Measurements from ENCODE around the gene DUSP6.

DUSP6 gene

DNA sequence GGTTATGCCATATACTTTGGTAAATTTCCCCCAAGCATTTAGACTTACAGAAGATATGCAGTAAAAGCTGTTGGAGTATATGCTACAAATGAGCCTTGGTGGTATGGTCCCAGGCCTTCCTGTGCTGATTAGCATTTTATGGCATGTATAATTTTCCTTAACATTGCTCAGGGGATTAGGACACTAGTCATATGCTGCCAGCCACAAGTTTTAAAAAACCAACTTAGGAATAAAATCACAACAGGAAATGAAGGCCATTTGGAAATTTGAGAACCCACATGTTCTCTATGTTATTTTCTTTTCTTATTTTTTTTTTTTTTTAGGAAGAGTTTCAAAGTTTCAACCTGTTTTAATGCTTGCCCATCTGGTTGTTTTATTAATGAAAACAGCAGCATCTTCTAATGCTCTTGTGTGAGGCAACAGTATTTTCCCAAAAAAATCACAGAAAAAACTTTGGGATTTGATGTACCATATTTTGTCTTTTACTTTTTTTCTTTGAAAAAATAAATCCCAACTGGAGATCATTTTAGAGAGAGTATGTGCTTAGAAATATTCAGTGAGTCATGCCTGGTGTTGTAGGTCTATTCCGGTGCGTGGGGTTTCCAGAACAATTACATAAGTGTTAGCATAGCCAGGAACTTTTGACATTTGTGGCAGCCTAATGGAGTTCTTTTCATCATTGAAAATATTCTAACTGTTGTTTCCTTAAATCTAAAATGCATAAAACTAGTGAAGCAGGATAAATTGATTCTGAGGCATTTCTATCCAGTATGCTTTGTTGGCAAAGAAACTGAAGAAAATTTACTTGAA, 21.7 kb upstream of the DUSP6 start:
- no peak for DNase-seq

DNA sequence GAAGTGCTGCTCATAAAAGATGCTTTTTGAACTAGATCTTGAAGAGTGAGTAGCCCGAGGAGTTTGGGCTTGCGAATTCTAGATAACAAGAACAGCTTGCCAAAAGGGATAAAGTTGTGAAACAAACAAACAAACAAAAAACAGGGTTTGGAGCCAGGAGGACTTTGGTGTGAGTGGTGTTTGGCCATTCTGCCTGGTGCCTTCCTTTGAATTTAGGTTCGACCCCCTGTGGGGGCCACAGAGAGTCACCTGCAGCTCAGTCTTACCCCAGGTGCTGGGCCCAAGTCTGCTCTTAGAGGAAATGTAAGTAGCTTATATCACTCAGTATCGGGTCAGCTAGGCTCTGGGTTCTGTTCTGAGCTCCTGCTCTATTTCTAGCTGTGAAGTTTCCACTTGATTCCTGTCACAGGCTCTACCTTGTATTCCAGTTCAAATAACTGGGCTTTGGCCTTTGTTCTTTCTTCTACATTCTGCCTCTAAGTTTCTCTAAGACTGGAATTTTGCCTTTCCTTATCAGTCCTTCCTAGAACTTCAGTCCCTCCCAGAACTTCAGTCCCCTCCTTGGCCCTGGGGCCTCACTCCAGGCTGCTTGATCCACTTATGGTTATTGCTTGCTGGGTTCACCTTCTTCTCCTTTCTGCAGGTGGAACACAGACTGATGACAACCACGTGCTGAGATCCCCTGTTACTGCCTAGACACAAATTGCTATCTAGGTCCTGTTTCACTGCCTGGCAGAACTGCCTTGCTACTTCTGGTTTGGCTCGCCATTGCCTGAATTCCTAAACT, 20.5 kb upstream of the DUSP6 start:
- DNase-seq = no peak

- no peak for DNase-seq
Observed at GRCh38 chr12:89370850-89371249, 18.5 kb upstream of the DUSP6 start.

DNA sequence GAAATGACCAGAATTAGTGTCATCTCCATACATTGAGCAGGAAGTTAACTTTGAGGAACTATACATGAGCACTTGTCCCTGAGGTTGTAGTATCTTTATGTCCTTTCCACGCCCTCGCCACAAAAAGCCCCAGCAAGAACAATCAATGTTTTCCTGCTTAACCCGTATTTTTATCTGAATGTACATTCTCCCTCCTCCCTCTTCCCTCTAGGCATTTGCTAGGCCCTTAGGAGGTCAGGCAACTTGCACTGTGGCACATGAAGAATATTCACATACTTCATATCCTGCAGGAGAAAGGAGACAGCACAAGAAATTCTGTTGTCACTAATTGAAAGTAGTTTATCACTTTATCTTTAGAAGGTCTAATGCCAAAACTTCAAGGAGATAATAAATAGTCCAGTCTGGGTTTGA, 18.1 kb upstream of the DUSP6 start:
- DNase-seq = no peak

GRCh38 chr12:89369166-89369565, 16.9 kb upstream of the DUSP6 start:
- no peak for DNase-seq

- no peak for DNase-seq
Observed at GRCh38 chr12:89368391-89368790, 16.1 kb upstream of the DUSP6 start.

DNA sequence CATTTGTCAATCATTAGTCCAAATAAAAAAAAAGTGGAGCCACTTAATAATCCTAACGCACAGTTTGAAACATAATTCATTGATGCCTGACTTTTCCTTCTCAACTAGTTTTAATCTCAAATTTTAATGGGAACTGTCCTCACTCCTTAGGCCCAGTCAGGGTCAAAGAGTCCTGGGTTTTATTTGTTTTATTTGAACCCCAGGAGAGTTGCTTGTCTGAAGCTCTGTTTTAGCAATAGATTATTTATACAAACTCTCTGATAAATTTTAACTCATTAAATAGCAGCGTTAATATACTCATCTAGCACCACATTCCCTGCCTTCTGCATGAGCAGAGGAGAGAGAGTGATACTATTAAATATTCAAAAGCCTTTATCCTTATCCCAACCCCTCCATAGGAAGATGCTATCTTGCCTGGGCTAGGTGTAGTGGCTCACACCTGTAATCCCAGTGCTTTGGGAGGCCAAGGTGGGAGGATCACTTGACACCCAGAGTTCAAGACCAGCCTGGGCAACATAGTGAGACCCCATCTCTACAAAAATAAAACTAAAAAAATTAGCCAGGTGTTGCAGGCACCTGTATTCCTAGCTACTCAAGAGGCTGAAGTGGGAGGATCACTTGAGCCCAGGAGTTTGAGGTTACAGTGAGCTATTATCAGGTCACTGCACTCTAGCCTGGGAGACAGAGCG, 14.5 kb upstream of the DUSP6 start:
- no peak for DNase-seq

DNA sequence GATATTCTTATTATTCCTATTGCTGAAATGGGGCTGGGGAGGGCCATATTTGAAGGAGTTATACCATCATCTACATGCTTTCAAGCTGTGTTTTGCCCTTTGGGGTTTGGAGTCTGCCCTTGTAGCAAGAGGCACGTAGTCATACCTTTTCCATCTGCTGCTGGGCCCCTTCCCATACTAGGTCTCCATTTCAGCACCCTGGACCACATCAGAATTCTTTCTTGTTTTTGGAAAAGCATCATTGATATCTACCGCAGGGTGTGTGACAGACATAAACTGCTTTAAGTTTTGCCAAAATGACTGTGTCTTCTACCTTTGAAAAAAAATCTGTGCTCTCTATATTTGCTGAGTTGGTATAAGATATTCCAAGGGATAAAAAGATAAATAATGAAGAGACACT, 12.3 kb upstream of the DUSP6 start:
- no peak for DNase-seq

DNA sequence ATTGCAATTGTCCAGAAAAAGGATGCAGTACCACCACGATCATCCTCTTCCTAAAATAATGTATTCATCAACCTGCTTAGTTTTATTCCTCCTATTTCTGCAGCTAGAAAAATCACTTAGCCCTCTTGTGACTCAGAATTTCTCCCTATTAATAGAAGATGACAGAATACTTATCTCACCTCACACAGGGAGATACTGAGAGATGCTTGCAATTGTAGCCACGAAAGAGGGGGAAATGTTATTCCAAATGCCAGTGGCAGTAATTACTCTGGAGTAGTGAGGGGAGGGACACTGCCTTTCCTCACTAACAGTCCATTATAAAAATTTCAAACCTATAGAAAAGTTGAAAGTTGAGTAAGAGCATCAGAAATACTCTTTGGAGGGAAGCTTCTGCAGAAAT, 11.8 kb upstream of the DUSP6 start:
- DNase-seq = no peak

DNA sequence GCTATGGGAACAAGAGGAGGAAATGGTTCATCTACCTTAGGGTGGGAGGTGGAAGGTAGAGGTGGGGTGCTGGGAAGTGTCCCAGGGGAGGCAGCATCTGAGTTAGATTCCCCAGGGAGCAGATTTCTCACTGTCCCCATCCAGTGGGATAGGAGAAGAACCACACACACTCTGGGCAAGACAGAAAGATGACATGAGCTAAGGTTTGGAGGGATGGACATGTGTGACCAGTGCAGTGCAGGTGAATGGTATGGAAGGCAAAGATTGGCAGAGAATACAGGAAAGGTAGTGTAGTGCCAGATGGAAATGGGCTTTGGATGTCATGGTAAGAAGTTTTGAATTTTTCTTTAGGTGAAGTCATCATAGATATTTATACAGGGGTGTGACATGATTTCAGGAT, 11.3 kb upstream of the DUSP6 start:
- DNase-seq = no peak

- DNase-seq = no peak
Observed at GRCh38 chr12:89363084-89363483, 10.8 kb upstream of the DUSP6 start.

DNA sequence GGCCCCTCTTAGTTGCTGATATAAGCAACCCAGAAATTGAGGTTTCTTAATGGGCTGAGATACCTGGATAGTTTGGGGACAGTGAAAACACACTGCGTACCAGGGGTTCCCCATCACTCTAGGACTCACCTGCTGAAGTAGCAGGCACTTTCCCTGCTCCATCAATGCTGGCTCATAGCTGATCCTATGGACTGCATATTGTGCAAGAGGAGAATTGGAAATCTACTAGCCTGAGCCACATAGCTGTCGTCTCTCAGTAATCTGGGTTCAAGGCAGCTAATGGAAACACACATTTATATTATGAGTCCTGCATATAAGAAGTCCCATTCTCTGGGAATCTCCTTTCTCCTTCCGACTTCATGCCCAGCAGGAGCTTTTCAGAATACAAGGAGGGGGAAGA, 7.3 kb upstream of the DUSP6 start:
- DNase-seq = no peak

GRCh38 chr12:89358805-89359204, 6.5 kb upstream of the DUSP6 start:
- no peak for DNase-seq

DNA sequence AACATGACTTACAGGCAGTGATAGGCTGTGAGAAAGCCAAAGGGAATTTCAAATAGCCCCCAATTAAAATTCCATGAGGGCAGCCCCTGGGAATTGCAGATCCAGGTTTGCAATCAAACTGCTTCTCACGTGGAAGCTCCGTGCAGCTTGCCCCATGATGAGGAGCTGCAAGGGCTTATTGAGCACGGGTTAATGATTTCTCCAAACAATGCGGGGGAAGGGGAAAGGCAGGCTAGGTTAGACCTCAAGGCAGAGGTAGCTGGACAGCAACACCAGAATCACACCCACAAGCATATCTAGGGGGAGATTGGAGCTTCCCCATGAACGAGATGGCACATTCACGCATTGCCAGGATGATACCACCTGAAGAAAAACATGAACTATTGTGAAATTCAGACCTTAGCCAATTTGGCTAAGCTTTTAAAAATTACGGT, 5.0 kb upstream of the DUSP6 start:
- DNase-seq = no peak

GRCh38 chr12:89356069-89356665, 3.9 kb upstream of the DUSP6 start:
- DNase-seq = no peak

- no peak for DNase-seq
Observed at GRCh38 chr12:89355243-89356068, 3.2 kb upstream of the DUSP6 start.

- DNase-seq = no peak
Observed at GRCh38 chr12:89354612-89355067, 2.3 kb upstream of the DUSP6 start.

GRCh38 chr12:89353823-89354611, 1.7 kb upstream of the DUSP6 start:
- peak; percentile 77 for DNase-seq

DNA sequence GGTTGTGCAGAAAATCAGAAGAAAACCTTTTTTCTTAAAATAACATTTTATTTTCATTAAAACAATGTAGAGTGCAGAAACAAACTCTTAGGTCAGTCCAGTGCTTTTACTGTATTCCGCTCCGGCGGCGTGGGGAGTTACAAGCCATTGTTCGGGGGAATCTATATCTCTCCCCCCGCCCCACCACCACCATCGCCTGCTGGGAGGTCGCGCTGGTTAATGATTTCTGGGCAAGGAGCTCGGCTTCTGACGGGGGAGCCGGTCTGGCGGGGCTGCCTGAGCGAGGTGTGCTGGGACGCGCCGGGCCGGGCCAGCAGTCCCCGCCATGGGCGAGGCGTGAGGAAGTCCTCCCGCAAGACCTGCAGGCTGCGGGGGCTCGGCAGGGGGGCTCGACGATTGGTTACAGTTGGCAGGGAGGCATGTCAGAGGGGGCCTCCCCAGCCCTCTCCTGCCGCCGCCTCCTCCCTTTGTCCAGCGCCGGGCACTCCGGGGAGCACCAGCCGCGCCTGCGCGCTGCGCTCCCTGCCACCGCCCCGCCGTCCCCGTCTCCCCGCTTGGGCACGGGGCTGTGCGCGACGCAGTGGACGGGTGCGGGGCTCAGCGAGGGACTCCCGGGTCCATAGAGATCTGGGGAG, 1.0 kb upstream of the DUSP6 start:
- peak; percentile 60 for DNase-seq

- no peak for DNase-seq
Observed at GRCh38 chr12:89352242-89352491, 134 bp downstream of the DUSP6 start.

All from NCI-H2029 (cell line).